ENCODE data around the gene HEPN1. TPM values are rescaled to one million over a fixed set of nuclear protein-coding genes. Genes with fewer than 3 reads are reported as not detected.

HEPN1 gene
- total and polyA plus RNA-seq, 10 of the 15 experiments (the other 5 are each of a cell fraction or from before 2014, with no cell fraction given): not detected

DNA sequence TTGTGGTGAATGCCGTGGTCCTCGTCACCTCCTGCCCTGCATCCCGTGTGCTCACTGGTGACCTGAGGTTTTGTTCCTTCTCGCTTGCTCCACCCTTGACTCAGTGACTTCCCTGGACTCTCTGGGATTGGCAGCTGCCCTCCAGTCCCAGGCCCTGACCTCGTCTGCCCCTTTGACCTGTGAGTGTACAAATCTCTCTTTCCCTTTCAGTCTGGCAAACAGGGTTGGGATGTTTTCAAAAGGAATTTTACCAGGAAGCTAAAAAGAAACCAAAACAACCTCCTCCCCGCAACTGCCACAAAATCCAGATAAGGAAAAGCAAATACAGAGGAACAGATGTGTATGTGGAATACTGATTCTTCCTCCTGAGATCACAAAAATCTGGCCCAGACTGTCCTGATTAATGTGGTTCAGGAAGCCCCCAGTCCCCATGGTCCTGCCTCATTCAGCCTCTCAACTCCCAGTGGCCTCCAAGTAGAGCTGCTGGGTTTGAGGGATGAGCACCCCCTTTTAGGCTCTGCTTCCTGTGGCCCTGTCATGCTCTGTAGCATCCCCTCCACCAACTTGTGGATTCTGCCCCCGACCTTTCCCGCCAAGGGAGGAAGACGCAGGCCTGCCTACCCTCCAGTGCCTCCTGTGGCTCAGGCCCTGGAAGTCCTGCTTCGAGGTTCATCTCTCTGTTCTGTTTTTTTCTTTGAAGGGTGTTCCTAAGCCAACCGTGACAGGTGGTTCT lies 36.5 kb upstream of the HEPN1 start:
- Histone ChIP-seq H3K27me3 (replicated peaks in 1 of 2; ENCODE audit: control insufficient read depth in 2 of 2, insufficient read depth in 2 of 2, low read length in 1 of 2) (peaks cover 0 to 4% of the 10 kb centered on the region in 2 experiments; a peak in 1 of 4 replicates), H3K4me2 (ENCODE audit: control insufficient read depth, insufficient read depth) (no peak overlapping the region), H2AFZ (ENCODE audit: control insufficient read depth, low read depth, low read length) (no peak overlapping the region), H3K9ac (ENCODE audit: control insufficient read depth, insufficient read depth, low read length) (no peak overlapping the region), H3K27ac (ENCODE audit: control insufficient read depth, insufficient read depth) (no peak overlapping the region), H3K36me3 (ENCODE audit: control insufficient read depth in 2 of 2, insufficient read depth in 2 of 2, low read length in 1 of 2) (no peaks in the 10 kb centered on the region; a peak in 1 of 4 replicates), H3K4me3 (no peak overlapping the region), H3K79me2 (ENCODE audit: control insufficient read depth, insufficient read depth, low read length) (no peaks in the 10 kb centered on the region), H3K4me1 (ENCODE audit: control insufficient read depth, insufficient read depth, low read length) (no peaks in the 10 kb centered on the region), H4K20me1 (ENCODE audit: control insufficient read depth, insufficient read depth) (no peaks in the 10 kb centered on the region), H3K9me3 (replicated peaks; ENCODE audit: control insufficient read depth, insufficient read depth, low read length) (no peaks in the 10 kb centered on the region)
- ChIA-PET RAD21 (ENCODE audit: unreplicated experiment) (no interaction called here), SMC1A (ENCODE audit: uncharacterized antibody, unreplicated experiment) (interaction anchor here (1.5 kb wide), 1 partner anchor 8 kb away, joined by 4 read pairs; no protein-coding TSS in a partner anchor), POLR2A (no interaction called here), CTCF (interaction anchor here (0.7 to 1.1 kb wide), 3 partner anchors 11 to 1243 kb away, joined by 3 to 4 read pairs (median 3); no protein-coding TSS in a partner anchor)
- FAIRE-seq (no peak), ATAC-seq (no peak), DNase-seq (ENCODE audit: low read depth, low spot score) (no peak)
- 21% methylated on average over 11 of the region's 11 CpGs for WGBS (ENCODE audit: insufficient coverage, insufficient replicate concordance, low lambda C conversion rate, missing lambda C conversion rate)
- intact Hi-C loops (cut with micrococcal nuclease; ENCODE audit: unreplicated experiment): loop anchor here (10.0 kb wide), 1 partner anchor 262 kb away; no protein-coding TSS in a partner anchor
- TF ChIP-seq, protein P1, sequence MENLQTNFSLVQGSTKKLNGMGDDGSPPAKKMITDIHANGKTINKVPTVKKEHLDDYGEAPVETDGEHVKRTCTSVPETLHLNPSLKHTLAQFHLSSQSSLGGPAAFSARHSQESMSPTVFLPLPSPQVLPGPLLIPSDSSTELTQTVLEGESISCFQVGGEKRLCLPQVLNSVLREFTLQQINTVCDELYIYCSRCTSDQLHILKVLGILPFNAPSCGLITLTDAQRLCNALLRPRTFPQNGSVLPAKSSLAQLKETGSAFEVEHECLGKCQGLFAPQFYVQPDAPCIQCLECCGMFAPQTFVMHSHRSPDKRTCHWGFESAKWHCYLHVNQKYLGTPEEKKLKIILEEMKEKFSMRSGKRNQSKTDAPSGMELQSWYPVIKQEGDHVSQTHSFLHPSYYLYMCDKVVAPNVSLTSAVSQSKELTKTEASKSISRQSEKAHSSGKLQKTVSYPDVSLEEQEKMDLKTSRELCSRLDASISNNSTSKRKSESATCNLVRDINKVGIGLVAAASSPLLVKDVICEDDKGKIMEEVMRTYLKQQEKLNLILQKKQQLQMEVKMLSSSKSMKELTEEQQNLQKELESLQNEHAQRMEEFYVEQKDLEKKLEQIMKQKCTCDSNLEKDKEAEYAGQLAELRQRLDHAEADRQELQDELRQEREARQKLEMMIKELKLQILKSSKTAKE (IDR thresholded peaks at IDR 0.05; ENCODE audit: low read depth, poor library complexity, severe bottlenecking): no peak
- no peak for TF ChIP-seq CEBPB (IDR thresholded peaks at IDR 0.05; ENCODE audit: borderline replicate concordance in 1 of 2, low read depth in 2 of 2, low read length in 2 of 2)
- TF ChIP-seq BACH1 (IDR thresholded peaks at IDR 0.05; ENCODE audit: borderline replicate concordance): no peak
- no peak for TF ChIP-seq ZNF274 (IDR thresholded peaks at IDR 0.05; ENCODE audit: insufficient read depth, insufficient read length)
- no peak for TF ChIP-seq ETV6 (conservative IDR thresholded peaks at IDR 0.05 in 1 of 2, IDR thresholded peaks at IDR 0.05 in 1 of 2; ENCODE audit: borderline replicate concordance in 1 of 2, low read depth in 1 of 2)
- no peak for TF ChIP-seq BHLHE40 (IDR thresholded peaks at IDR 0.05; ENCODE audit: borderline replicate concordance in 1 of 2, low read depth in 2 of 2, low read length in 1 of 2)
- no peak for TF ChIP-seq SPI1 (IDR thresholded peaks at IDR 0.05; ENCODE audit: borderline replicate concordance, insufficient read depth, low read depth, low read length)
- no peak for TF ChIP-seq NBN (IDR thresholded peaks at IDR 0.05)
- TF ChIP-seq MEF2B (IDR thresholded peaks at IDR 0.05; ENCODE audit: partially characterized antibody, poor library complexity, severe bottlenecking): no peak
- TF ChIP-seq GATAD2B (conservative IDR thresholded peaks at IDR 0.05; ENCODE audit: low read depth): no peak
- TF ChIP-seq, protein P2, sequence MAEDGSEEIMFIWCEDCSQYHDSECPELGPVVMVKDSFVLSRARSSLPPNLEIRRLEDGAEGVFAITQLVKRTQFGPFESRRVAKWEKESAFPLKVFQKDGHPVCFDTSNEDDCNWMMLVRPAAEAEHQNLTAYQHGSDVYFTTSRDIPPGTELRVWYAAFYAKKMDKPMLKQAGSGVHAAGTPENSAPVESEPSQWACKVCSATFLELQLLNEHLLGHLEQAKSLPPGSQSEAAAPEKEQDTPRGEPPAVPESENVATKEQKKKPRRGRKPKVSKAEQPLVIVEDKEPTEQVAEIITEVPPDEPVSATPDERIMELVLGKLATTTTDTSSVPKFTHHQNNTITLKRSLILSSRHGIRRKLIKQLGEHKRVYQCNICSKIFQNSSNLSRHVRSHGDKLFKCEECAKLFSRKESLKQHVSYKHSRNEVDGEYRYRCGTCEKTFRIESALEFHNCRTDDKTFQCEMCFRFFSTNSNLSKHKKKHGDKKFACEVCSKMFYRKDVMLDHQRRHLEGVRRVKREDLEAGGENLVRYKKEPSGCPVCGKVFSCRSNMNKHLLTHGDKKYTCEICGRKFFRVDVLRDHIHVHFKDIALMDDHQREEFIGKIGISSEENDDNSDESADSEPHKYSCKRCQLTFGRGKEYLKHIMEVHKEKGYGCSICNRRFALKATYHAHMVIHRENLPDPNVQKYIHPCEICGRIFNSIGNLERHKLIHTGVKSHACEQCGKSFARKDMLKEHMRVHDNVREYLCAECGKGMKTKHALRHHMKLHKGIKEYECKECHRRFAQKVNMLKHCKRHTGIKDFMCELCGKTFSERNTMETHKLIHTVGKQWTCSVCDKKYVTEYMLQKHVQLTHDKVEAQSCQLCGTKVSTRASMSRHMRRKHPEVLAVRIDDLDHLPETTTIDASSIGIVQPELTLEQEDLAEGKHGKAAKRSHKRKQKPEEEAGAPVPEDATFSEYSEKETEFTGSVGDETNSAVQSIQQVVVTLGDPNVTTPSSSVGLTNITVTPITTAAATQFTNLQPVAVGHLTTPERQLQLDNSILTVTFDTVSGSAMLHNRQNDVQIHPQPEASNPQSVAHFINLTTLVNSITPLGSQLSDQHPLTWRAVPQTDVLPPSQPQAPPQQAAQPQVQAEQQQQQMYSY (CRISPR knock-in tag; IDR thresholded peaks at IDR 0.05): no peak
- TF ChIP-seq, protein P3, sequence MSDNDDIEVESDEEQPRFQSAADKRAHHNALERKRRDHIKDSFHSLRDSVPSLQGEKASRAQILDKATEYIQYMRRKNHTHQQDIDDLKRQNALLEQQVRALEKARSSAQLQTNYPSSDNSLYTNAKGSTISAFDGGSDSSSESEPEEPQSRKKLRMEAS (IDR thresholded peaks at IDR 0.05; ENCODE audit: low read depth, low read length): no peak
- in situ Hi-C loops (cut with MboI): no loop called here
- no TSS peak for BruUV-seq (replicated peaks)

All from GM12878 (cell line).